Testis (tissue), 2 donors: ENCODE measurements around the gene GABRR2.
A peak's percentile ranks its signal among the peaks of the same experiment; 100 is the strongest.

Experiments used
- CTCF ChIP-seq, 3 experiments: fragments of 450-650 bp in 2 of 3; fragments of 200-600 bp in 1 of 3; sonication (generic) in 1 of 3; IDR thresholded peaks; one replicate each; pipeline ENCODE4 v1.5.1; 2016 to 2019; ENCODE audit warnings: antibody characterized with exemption in 3 of 3, mild to moderate bottlenecking in 2 of 3, moderate library complexity in 1 of 3
- POLR2A ChIP-seq: fragments of 450-650 bp; IDR thresholded peaks from one replicate; pipeline ENCODE4 v1.6.1; 2017; ENCODE audit warnings: antibody characterized with exemption, mild to moderate bottlenecking, moderate library complexity

GRCh38 chr6:89242574-89243330, 72.3 kb downstream of the GABRR2 start:
- TF ChIP-seq CTCF (IDR thresholded peaks at IDR 0.05) = peak in 2 of 3 experiments; percentile 44 to 53
- no peak for TF ChIP-seq POLR2A
